ENCODE data around the gene MYOC. TPM values are rescaled to one million over a fixed set of nuclear protein-coding genes. Genes with fewer than 3 reads are reported as not detected.
A peak's percentile ranks its signal among the peaks of the same experiment; 100 is the strongest.
"Not testable (repeated sequence)": the region's sequence is repeated elsewhere in the genome, so short reads cannot be mapped to it uniquely, and the experiment has no call there.

Gene MYOC
- not detected in 2 replicates for total RNA-seq (ENCODE audit: low replicate concordance)

DNA sequence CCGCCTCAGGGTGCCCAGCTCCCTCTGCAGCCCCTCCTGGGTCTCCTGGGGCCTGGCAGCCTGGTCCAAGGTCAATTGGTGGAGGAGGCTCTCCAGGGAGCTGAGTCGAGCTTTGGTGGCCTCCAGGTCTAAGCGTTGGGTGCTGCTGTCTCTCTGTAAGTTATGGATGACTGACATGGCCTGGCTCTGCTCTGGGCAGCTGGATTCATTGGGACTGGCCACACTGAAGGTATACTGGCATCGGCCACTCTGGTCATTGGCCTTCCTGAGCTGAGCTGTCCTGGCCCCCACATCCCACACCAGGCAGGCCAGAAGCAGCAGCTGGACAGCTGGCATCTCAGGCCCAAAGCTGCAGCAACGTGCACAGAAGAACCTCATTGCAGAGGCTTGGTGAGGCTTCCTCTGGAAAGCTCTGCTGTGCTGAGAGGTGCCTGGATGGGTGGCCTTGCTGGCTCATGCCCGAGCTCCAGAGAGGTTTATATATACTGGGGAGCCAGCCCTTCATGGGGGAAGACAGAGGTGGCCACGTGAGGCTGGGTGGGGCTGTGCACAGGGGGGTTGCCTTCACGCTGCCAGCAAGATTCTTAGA is at the start of gene MYOC:
MYOC (minus strand) TSS at position 455 of the 589 bp plus-strand sequence; CDS start at position 378, 77 bp downstream.
- Histone ChIP-seq H3K4me1 (no peaks in the 10 kb centered on the region), H3K27me3 (no peaks in the 10 kb centered on the region), H3F3A (ENCODE audit: low read depth) (no peaks in the 10 kb centered on the region), H3K36me3 (no peaks in the 10 kb centered on the region), H3K9ac (no peak within 1 kb of the TSS), H3K79me2 (ENCODE audit: low read depth) (no peaks in the 10 kb centered on the region), H3K4me3 (no peak within 1 kb of the TSS), H3K27ac (no peak within 1 kb of the TSS), H4K20me1 (ENCODE audit: low read depth) (no peaks in the 10 kb centered on the region), H3K4me2 (no peak within 1 kb of the TSS), H2AFZ (replicated peaks) (no peak within 1 kb of the TSS), H3K9me3 (ENCODE audit: low read depth) (no peaks in the 10 kb centered on the region)
- Mint-ChIP-seq H3K4me1 (peaks cover 21% of the 10 kb centered on the region), H3K9me3 (no peaks in the 10 kb centered on the region), H3K27ac (no peak within 1 kb of the TSS), H3K36me3 (no peaks in the 10 kb centered on the region), H3K27me3 (ENCODE audit: insufficient read depth, low read depth) (peaks cover 5% of the 10 kb centered on the region), H3K4me3 (no peak within 1 kb of the TSS)
- TF ChIP-seq EZH2phosphoT487 (IDR thresholded peaks at IDR 0.05) (no peak), EZH2 (IDR thresholded peaks at IDR 0.05) (no peak), CTCF (IDR thresholded peaks at IDR 0.05) (no peak)
- DNase-seq (ENCODE audit: low spot score), result no peak

GRCh38 chr1:171699531-171699930 is 47.0 kb upstream of the MYOC start:
- peak overlapping the region; percentile 32 for H3K27ac Mint-ChIP-seq
- Histone ChIP-seq H3K79me2 (ENCODE audit: low read depth) (no peaks in the 10 kb centered on the region), H3K4me2 (no peak overlapping the region), H3K9ac (no peak overlapping the region), H3K36me3 (no peaks in the 10 kb centered on the region), H3K27me3 (no peaks in the 10 kb centered on the region), H3F3A (ENCODE audit: low read depth) (no peaks in the 10 kb centered on the region), H3K4me3 (no peak overlapping the region), H3K9me3 (ENCODE audit: low read depth) (no peaks in the 10 kb centered on the region), H2AFZ (replicated peaks) (no peak overlapping the region), H3K27ac (peak overlapping the region; percentile 22), H3K4me1 (peaks cover 14% of the 10 kb centered on the region), H4K20me1 (ENCODE audit: low read depth) (no peaks in the 10 kb centered on the region)
- no peak overlapping the region for H3K4me3 Mint-ChIP-seq
- TF ChIP-seq EZH2 (IDR thresholded peaks at IDR 0.05) (no peak), EZH2phosphoT487 (IDR thresholded peaks at IDR 0.05) (no peak), CTCF (IDR thresholded peaks at IDR 0.05) (no peak)
- H3K4me1 Mint-ChIP-seq, result peaks cover 26% of the 10 kb centered on the region
- peak; percentile 42 for DNase-seq (ENCODE audit: low spot score)
- H3K9me3 Mint-ChIP-seq, result peaks cover 9% of the 10 kb centered on the region
- peaks cover 5% of the 10 kb centered on the region for H3K27me3 Mint-ChIP-seq (ENCODE audit: insufficient read depth, low read depth)
- peaks cover 8% of the 10 kb centered on the region for H3K36me3 Mint-ChIP-seq

- H3K9me3 ChIP-seq (ENCODE audit: low read depth); H3K79me2 ChIP-seq (ENCODE audit: low read depth); H3K36me3 Mint-ChIP-seq; H2AFZ ChIP-seq (replicated peaks); H4K20me1 ChIP-seq (ENCODE audit: low read depth); H3K27me3 Mint-ChIP-seq (ENCODE audit: insufficient read depth, low read depth); H3K27ac ChIP-seq; H3K27me3 ChIP-seq; H3K4me3 ChIP-seq; H3F3A ChIP-seq (ENCODE audit: low read depth); H3K27ac Mint-ChIP-seq; H3K4me3 Mint-ChIP-seq; H3K4me2 ChIP-seq; H3K9ac ChIP-seq; H3K36me3 ChIP-seq; DNase-seq (ENCODE audit: low spot score): not testable (repeated sequence)
- Mint-ChIP-seq H3K9me3 (peaks cover 19% of the 10 kb centered on the region), H3K4me1 (peaks cover 17% of the 10 kb centered on the region)
- H3K4me1 ChIP-seq, result peaks cover 13% of the 10 kb centered on the region
Measured at GRCh38 chr1:171695772-171696171, 43.3 kb upstream of the MYOC start.

DNA sequence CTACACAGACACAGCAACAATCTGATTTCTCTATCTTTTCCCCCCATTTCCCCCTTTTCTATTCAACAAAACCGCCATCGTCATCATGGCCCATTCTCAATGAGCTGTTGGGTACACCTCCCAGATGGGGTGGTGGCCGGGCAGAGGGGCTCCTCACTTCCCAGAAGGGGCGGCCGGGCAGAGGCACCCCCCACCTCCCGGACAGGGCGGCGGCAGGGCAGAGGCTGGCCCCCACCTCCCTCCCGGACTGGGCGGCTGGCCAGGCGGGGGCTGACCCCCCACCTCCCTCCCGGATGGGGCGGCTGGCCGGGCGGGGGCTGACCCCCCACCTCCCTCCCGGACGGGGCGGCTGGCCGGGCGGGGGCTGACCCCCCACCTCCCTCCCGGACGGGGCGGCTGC is 41.1 kb upstream of the MYOC start:
- H3K27ac Mint-ChIP-seq; H3K4me3 ChIP-seq; H4K20me1 ChIP-seq (ENCODE audit: low read depth); H3K36me3 Mint-ChIP-seq; H3K36me3 ChIP-seq; H3K4me1 ChIP-seq; H3F3A ChIP-seq (ENCODE audit: low read depth); H2AFZ ChIP-seq (replicated peaks); H3K4me2 ChIP-seq; H3K27ac ChIP-seq; H3K27me3 Mint-ChIP-seq (ENCODE audit: insufficient read depth, low read depth); H3K9me3 ChIP-seq (ENCODE audit: low read depth); H3K4me1 Mint-ChIP-seq; H3K79me2 ChIP-seq (ENCODE audit: low read depth); H3K9ac ChIP-seq; H3K27me3 ChIP-seq; DNase-seq (ENCODE audit: low spot score); H3K4me3 Mint-ChIP-seq: not testable (repeated sequence)
- peaks cover 19% of the 10 kb centered on the region for H3K9me3 Mint-ChIP-seq
